GM12891 (cell line): ENCODE data around the gene TMTC2.

Source experiments
- DNase-seq: peaks from one replicate; pipeline ENCODE4 v3.0.0; 2011; ENCODE audit warnings: low spot score; ENCODE audit not compliant: insufficient read length
- FAIRE-seq: peaks from 2 replicates; lab custom pipeline; 2011; peaks lifted over from hg19 to GRCh38; lab: Jason Lieb, UNC
- PAX5 ChIP-seq: IDR thresholded peaks from 2 replicates; pipeline ENCODE4 v1.6.1; 2011; ENCODE audit warnings: low read length, moderate library complexity, mild to moderate bottlenecking; ENCODE audit not compliant: insufficient read depth, severe bottlenecking
- POLR2A ChIP-seq: IDR thresholded peaks from 2 replicates; pipeline ENCODE4 v1.6.1; 2011; ENCODE audit warnings: low read depth, low read length, control low read depth
- POLR2AphosphoS5 ChIP-seq: IDR thresholded peaks from 2 replicates; pipeline ENCODE4 v1.6.1; 2011; ENCODE audit warnings: low read depth, low read length, control low read depth
- POU2F2 ChIP-seq: IDR thresholded peaks from 2 replicates; pipeline ENCODE4 v1.6.1; 2011; ENCODE audit warnings: low read depth, mild to moderate bottlenecking, control low read depth, low read length, moderate library complexity
- SPI1 ChIP-seq: IDR thresholded peaks from 2 replicates; pipeline ENCODE4 v1.6.1; 2011; ENCODE audit warnings: low read depth, low read length, control low read depth
- TAF1 ChIP-seq: IDR thresholded peaks from 2 replicates; pipeline ENCODE4 v1.6.1; 2011; ENCODE audit warnings: low read depth, low read length, control low read depth

The TMTC2 gene

DNA sequence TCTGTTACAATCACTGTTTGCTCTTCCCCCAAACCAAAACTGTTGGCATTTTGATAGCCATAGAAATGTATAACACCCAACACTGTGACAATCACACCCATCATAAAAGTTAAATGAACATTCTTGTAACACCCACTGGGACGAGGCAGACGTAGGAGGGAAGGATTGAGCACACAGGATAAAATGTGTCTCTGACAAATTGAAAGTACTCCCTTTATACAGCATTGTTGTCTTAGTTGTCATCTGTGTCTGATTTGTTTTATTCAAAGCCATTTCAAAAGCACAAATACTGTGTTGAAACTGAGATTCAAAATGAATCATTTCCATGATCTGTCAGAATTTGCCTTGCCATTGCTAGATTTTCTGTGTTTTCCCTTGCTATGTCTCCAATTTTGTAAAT lies 436.3 kb downstream of the TMTC2 start:
- DNase-seq (no peak), FAIRE-seq (no peak)
- TF ChIP-seq SPI1, result no peak
- TF ChIP-seq PAX5, result no peak
- no peak for TF ChIP-seq POU2F2
- no peak for TF ChIP-seq TAF1
- TF ChIP-seq POLR2AphosphoS5, result no peak
- no peak for TF ChIP-seq POLR2A

GRCh38 chr12:83128540-83128939 lies 441.8 kb downstream of the TMTC2 start:
- FAIRE-seq, result no peak

DNA sequence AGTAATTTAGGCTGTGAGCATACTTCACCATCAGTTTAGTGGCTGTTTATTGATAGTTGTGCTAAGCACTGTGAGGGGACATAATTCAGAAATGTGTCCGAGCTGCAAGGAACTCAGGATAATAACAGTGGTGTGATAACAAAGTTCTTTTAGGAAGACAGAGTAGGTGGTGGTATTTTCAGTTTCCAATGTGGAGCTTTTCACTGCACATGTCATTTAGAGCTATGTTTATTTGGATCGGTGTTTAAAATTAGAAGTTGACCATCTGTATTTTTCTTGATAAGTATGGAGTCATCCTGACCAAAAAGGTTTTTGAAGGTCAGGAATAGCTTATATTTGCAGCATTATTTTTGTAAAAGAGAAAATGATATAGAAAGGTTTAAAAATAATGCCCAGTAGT lies 443.5 kb downstream of the TMTC2 start:
- FAIRE-seq (no peak), DNase-seq (no peak)
- no peak for TF ChIP-seq PAX5
- TF ChIP-seq POLR2A, result no peak
- no peak for TF ChIP-seq SPI1
- no peak for TF ChIP-seq POLR2AphosphoS5
- no peak for TF ChIP-seq POU2F2
- no peak for TF ChIP-seq TAF1

More at GRCh38 chr12:83128540-83128939, 441.8 kb downstream of the TMTC2 start:
- TF ChIP-seq TAF1 (no peak), SPI1 (no peak), POU2F2 (no peak), POLR2AphosphoS5 (no peak)
- DNase-seq, result no peak

DNA sequence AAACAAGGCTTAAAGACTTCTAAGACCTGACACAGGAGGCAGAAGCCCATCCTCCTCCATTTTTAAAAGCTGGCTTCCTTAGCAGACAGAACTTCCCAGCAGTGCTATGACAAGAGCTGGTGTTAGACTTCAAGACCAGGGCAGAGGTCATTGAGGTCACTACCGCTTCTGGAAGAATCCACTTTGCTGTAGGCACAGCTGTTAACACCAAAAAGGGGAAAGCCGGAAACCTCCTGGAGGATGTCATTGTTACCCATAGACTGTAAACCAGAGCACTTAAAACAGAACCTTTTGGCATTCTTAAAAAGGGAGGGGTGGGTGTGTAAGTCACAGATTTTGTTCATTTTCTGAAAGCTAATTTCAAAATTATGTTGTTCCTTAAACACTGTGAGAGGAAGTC lies 445.7 kb downstream of the TMTC2 start:
- TF ChIP-seq TAF1 (no peak), POLR2A (no peak), POLR2AphosphoS5 (no peak), POU2F2 (no peak), PAX5 (no peak), SPI1 (no peak)
- FAIRE-seq (no peak), DNase-seq (no peak)

- TF ChIP-seq PAX5 (no peak), POU2F2 (no peak), TAF1 (no peak), POLR2AphosphoS5 (no peak), SPI1 (no peak)
- FAIRE-seq, result no peak
- DNase-seq, result no peak
Measured at GRCh38 chr12:83136411-83136810, 449.7 kb downstream of the TMTC2 start.

GRCh38 chr12:83140135-83140534 lies 453.4 kb downstream of the TMTC2 start:
- TF ChIP-seq SPI1 (no peak), TAF1 (no peak), POLR2AphosphoS5 (no peak), PAX5 (no peak), POLR2A (no peak), POU2F2 (no peak)
- no peak for FAIRE-seq
- DNase-seq, result no peak

GRCh38 chr12:83141460-83141994 lies 454.8 kb downstream of the TMTC2 start:
- no peak for FAIRE-seq
- TF ChIP-seq POLR2A (no peak), SPI1 (no peak), POLR2AphosphoS5 (no peak), PAX5 (no peak), POU2F2 (no peak), TAF1 (no peak)
- no peak for DNase-seq

DNA sequence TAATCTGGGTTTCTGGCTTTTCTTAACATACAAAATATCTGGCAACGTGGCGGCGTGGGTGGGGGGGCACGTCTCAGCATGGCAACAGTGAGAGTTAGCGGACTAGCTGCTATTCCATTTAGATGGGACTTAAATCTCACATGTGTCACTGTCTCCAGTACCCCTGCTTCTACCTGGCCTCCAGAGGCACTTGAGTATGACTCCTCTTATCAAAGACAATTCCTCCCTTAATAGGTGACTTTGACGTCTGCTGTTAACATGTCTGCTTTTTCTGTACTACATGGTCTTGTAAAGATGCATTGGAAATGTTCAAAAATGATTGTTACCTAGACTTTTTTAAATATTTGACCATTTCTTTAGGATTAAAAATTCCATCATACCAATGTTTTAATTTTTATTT lies 456.2 kb downstream of the TMTC2 start:
- no peak for FAIRE-seq
- TF ChIP-seq POLR2A (no peak), SPI1 (no peak), TAF1 (no peak), POU2F2 (no peak), PAX5 (no peak), POLR2AphosphoS5 (no peak)
- no peak for DNase-seq

- no peak for TF ChIP-seq TAF1
- TF ChIP-seq POLR2AphosphoS5, result no peak
- no peak for TF ChIP-seq POLR2A
- no peak for TF ChIP-seq PAX5
- no peak for TF ChIP-seq POU2F2
- TF ChIP-seq SPI1, result no peak
- FAIRE-seq, result no peak
- no peak for DNase-seq
Measured at GRCh38 chr12:83143950-83144349, 457.2 kb downstream of the TMTC2 start.

DNA sequence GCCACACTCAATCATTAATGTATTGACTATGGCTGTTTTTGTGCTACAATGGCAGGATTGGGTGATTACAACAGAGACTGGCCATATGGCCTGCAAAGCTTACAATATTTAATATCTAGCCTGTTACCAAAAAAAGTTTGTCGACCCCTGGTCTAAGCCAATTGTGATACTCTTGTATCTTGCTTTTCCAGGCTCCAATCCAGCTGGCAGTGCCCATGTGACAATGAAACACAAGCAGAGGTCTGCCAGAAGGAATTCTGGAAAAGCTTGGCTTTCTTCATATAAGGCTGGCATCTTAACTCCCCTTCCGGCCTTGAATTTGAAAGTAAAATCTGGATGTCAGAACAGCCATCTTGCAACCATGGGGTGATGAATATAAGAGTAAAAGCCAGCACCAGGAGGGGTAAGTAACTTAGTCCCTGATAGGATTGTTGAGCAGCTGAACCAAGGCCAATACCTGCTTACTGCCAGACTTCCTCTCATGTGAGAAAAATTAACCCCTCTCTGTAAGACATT lies 458.7 kb downstream of the TMTC2 start:
- TF ChIP-seq SPI1 (no peak), PAX5 (no peak), POLR2A (no peak), POLR2AphosphoS5 (no peak), POU2F2 (no peak), TAF1 (no peak)
- DNase-seq (no peak), FAIRE-seq (no peak)
